Tibial nerve (tissue), 4 donors: Measurements from ENCODE around the gene MRPS34.

Experiments
- EP300 ChIP-seq, 2 donors: sonication (generic); formaldehyde crosslinking; IDR thresholded peaks; one replicate each; pipeline ENCODE4 v1.6.1; 2017; ENCODE audit warnings: antibody characterized with exemption in 2 of 2, mild to moderate bottlenecking in 1 of 2
- POLR2A ChIP-seq, 2 donors: fragments of 450-650 bp; IDR thresholded peaks; one replicate each; pipeline ENCODE4 v1.6.1; 2017; ENCODE audit warnings: antibody characterized with exemption in 2 of 2, mild to moderate bottlenecking in 2 of 2, moderate library complexity in 2 of 2
- TF ChIP-seq, protein P1 (sequence below), 5 experiments: fragments of 200-600 bp in 3 of 5; fragments of 450-650 bp in 2 of 5; sonication (generic) in 3 of 5; IDR thresholded peaks; one replicate each; pipeline ENCODE4 v1.5.1; 2016 to 2019; ENCODE audit warnings: antibody characterized with exemption in 5 of 5, mild to moderate bottlenecking in 3 of 5, moderate library complexity in 2 of 5

- TF ChIP-seq POLR2A (IDR thresholded peaks at IDR 0.05) (no peak), EP300 (IDR thresholded peaks at IDR 0.05) (no peak)
- TF ChIP-seq, protein P1, sequence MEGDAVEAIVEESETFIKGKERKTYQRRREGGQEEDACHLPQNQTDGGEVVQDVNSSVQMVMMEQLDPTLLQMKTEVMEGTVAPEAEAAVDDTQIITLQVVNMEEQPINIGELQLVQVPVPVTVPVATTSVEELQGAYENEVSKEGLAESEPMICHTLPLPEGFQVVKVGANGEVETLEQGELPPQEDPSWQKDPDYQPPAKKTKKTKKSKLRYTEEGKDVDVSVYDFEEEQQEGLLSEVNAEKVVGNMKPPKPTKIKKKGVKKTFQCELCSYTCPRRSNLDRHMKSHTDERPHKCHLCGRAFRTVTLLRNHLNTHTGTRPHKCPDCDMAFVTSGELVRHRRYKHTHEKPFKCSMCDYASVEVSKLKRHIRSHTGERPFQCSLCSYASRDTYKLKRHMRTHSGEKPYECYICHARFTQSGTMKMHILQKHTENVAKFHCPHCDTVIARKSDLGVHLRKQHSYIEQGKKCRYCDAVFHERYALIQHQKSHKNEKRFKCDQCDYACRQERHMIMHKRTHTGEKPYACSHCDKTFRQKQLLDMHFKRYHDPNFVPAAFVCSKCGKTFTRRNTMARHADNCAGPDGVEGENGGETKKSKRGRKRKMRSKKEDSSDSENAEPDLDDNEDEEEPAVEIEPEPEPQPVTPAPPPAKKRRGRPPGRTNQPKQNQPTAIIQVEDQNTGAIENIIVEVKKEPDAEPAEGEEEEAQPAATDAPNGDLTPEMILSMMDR (IDR thresholded peaks at IDR 0.05): no peak
Measured at GRCh38 chr16:1759511-1759910, 13.4 kb downstream of the MRPS34 start.
